Measurements from ENCODE around the gene P2RX6.
"Not testable (repeated sequence)": the region's sequence is repeated elsewhere in the genome, so short reads cannot be mapped to it uniquely, and the experiment has no call there.

Gene P2RX6

GRCh38 chr22:21014726-21015465 is at the start of gene P2RX6:
TSS of gene P2RX6 (plus strand) at chr22:21015165. CDS start at chr22:21015175, 10 bp downstream.
- no peak for DNase-seq (ENCODE audit: low read depth, low spot score)

DNA sequence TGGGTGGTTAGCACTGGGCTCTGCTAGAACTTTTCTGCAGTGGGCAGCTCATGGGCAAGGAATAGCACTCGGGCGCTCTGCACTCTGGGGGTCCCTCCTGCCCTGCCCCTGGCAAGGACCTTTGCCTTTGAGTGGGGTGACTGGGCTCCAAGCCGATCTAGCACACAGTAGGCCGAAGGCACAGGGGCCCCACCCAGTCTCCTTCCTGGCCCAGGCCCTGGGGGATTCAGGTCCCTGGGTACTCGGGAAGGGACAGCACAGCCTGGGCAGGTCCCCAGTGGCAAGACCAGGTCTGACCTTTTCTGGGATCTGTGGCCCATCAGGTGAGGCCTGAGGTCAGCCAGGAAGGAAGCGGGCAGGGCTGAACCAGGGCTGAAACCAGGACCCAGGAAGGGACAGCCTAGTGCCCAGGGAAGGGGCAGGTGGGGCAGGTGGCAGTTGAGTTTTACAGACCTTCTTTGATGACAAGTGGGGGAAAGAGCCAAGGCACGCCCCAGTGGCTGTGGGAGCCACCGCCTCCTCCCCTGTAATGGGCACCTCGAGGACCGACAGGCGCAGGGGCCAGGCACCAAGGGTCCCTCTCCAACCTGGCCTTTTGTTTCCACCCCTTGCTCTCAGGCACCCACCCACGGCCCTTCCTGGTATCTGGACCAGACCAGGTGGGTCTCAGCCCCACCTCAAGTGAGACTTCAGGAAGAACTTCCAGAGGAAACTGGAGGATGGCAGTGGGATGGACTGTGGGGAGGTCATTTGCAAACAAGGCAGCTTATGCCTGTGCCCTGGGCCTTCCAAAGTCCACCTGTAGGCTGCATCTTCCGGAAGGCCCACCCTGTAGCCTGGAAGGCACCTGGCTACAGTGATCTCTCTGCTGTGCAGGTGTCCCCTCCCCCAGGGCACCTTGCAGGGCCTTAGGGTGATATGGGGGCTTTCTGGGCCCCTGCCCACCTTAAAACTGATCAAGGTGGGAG is 48.8 kb upstream of the P2RX6 start:
- DNase-seq (ENCODE audit: low read depth, low spot score), result no peak

DNA sequence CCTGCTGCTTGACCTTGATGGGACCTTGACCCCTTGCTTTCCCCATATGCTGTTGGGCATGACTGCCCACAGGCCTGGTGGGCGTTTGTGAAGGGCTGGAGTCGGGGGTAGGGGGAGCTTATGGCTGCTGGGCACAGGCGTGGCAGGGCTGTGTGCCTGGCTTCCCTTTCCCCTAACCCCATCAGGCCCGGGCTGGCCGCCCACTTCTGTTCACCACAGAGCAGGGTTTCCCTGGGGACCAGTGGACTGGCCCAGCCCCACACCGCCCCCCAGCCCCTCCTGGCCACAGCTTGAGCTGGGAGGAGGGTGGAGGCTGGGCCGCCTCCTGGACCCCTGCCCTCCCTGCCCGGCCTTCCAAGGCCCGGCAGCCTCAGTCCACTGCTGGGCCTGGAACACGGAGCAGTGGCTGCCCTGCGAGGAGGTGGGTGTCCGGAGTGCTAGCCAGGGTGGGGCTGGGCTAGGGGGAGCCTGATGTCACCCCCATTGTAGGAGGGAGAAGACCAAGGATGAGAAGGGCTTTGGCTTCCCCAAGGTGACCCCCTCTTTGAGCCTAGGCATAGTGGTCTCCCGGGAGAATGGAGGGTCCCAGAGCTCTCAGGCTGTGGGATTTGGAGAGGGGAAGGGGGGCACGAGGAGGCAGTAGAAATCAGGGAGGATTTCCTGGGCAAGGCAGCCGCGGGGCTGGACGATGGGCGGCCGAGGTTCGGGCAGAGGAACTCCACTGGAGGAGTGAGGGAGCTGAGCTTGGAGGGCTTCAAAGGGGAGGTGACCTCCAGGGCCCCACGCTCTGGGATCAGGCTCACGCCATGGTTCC is 47.9 kb upstream of the P2RX6 start, which contains the start of gene AIFM3:
TSS of gene AIFM3 (plus strand) at position 373 of the 814 bp plus-strand sequence. CDS start 690 bp downstream, outside the sequence.
- no peak for DNase-seq (ENCODE audit: low read depth, low spot score)

DNA sequence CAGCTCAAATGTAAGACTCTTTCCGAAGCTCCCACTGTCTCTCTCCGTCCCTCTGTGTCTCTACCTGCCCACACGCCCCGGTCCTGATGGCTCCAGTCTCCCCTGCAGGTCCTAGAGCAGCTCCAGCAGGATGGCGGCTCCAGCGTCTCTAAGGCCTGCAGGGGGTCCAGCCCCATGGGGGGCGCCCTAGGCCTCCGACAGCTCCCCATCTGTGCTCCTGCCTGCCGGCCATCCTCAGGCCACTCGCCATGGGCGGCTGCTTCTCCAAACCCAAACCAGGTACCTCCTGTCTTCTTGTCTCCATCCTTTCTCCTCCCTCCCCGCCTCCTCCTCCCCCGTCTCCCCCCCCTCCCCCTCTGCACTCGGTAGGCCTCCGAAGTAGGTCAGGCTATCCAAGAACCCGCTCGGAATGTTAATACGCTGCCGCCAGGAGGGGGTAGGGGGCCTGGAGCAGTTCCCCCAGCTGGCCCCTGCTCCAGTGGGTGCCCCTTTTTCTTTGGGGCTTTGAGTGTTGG is 47.2 kb upstream of the P2RX6 start:
- DNase-seq (ENCODE audit: low read depth, low spot score), result no peak

- no peak for DNase-seq (ENCODE audit: low read depth, low spot score)
Observed at GRCh38 chr22:20968281-20968977, 46.5 kb upstream of the P2RX6 start.

DNA sequence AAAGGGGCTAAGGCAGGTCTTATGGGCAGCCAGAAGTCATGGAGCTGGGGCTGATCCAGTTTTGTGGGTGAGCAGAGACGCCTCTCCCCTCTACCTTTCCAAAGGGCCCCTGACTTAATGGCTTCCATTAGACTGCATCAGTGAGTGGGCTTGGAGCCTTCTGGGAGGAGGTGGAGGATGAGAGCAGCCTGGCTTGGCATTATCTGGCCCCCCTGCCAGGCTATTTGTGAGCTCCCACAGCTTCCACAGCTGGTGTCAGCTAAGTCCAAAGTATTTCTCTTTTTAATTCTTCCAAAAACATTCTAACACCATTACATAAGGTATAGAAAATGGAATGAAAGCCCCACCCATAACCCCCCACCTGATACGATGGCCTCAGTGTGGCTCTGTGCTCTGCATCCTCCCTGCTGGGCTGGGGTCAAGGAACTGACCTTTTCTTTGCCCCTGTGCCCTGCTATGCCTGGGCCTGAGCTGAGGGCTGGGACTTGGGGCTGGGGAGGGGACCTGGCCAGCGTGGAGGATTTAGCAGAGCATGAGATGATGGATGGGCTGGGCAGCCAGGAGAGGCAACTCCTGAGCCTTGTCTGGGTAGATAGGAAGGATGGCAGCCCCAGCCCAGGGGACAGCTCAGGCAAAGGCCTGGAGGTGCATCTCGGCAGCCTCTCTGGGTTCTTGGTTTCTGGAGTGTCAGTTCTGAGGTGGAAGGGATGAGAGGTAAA is 43.9 kb upstream of the P2RX6 start:
- DNase-seq (ENCODE audit: low read depth, low spot score), result no peak

- not testable (repeated sequence) for DNase-seq (ENCODE audit: low read depth, low spot score)
Observed at GRCh38 chr22:20972014-20972694, 42.8 kb upstream of the P2RX6 start.

- DNase-seq (ENCODE audit: low read depth, low spot score), result no peak
Observed at GRCh38 chr22:20972933-20973577, 41.9 kb upstream of the P2RX6 start.

DNA sequence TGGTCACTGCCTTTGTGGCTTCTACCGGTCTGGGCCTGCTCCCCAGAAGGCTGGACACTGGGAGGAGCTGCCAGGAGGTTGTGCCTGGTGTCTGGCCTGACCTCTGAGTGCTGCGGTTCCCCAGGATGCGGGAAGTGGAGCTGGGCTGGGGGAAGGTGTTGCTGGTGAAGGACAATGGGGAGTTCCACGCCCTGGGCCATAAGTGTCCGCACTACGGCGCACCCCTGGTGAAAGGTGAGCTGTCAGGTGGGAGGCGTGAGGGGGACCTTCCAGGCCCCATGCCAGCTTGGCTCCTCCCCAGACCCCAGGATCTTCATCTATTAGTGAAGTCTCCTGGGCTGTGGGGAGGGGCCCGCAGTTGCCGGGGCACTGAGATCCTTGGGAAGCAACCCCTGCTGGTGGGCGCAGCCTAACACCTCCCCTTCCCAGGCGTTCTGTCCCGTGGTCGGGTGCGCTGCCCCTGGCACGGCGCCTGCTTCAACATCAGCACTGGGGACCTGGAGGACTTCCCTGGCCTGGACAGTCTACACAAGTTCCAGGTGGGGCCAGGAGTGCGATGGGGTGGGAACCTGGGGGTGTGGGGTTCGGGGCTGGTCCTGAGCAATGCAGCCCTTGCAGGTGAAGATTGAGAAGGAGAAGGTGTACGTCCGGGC is 41.2 kb upstream of the P2RX6 start:
- DNase-seq (ENCODE audit: low read depth, low spot score), result no peak

- DNase-seq (ENCODE audit: low read depth, low spot score), result no peak
Observed at GRCh38 chr22:20974336-20974955, 40.5 kb upstream of the P2RX6 start.

- no peak for DNase-seq (ENCODE audit: low read depth, low spot score)
Observed at GRCh38 chr22:20975541-20976290, 39.2 kb upstream of the P2RX6 start.

GRCh38 chr22:20976291-20976877 is 38.6 kb upstream of the P2RX6 start:
- DNase-seq (ENCODE audit: low read depth, low spot score), result no peak

- DNase-seq (ENCODE audit: low read depth, low spot score), result no peak
Observed at GRCh38 chr22:20977019-20977418, 37.9 kb upstream of the P2RX6 start.

GRCh38 chr22:20977516-20978170 is 37.3 kb upstream of the P2RX6 start:
- no peak for DNase-seq (ENCODE audit: low read depth, low spot score)

- no peak for DNase-seq (ENCODE audit: low read depth, low spot score)
Observed at GRCh38 chr22:20978419-20978818, 36.5 kb upstream of the P2RX6 start.

DNA sequence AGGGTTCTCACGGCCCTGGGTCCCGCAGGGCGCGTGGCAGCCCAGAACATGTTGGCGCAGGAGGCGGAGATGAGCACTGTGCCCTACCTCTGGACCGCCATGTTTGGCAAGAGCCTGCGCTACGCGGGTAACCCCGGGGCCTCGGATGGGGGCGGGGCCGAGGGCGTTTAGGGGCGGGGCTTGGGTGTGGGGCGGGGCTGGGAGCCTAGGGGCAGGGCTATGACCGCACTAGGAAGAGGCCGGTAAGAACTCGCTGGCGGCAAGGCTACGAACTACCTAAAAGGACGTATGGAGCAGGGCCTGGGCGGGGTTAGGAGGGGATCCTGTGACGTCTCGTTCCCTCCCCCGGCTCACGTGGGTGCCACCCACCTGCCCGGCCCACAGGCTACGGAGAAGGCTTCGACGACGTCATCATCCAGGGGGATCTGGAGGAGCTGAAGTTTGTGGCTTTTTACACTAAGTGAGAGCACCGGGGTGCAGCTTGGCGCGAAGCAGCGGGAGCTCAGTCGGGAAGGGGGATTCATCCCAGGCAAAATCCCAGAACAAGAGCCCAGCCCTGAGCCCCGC is 35.6 kb upstream of the P2RX6 start:
- DNase-seq (ENCODE audit: low read depth, low spot score), result peak; percentile 46

All from activated naive CD8-positive, alpha-beta T cell treated with anti-CD3 and anti-CD28 coated beads, Interleukin-2, amount 50 U/mL, for 16 hours (primary cell).